GM10266 (cell line): ENCODE data around the gene EIF4EBP2.

Source experiments
- DNase-seq: peaks from one replicate; pipeline ENCODE4 v3.0.0; 2012; ENCODE audit errors: extremely low spot score
- CTCF ChIP-seq: IDR thresholded peaks from 2 replicates; pipeline ENCODE4 v1.5.1; 2012; ENCODE audit warnings: mild to moderate bottlenecking, low read depth; ENCODE audit not compliant: control insufficient read depth, insufficient read depth; ENCODE audit errors: missing control alignments

The EIF4EBP2 gene

DNA sequence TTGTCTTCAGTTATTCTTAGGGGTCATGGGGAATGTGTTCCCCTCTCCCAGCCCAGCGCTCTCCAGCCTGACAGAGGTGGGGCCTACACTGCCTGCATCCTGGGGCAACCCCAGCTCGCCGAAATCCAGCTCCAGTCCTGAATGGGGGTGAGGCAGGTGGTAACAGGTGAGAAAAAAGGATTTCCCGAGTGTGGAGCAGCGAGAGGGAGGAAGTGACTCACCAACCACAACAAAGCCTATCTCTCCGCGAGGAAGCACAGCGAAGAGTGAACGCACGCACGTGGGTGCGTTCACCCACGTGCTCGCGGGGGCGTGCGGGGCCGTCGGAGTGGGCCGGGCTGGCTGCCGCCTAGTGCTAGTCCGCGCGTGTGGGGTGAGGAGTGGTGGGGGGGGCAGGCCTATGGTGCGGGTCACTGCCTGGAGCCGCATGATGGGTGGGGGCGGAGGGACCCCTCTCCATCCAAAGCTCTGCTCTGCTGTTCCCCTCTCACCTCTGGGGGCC lies 73.8 kb downstream of the EIF4EBP2 start:
- DNase-seq: peak; percentile 66
- no peak for TF ChIP-seq CTCF
